Stimulated activated CD4-positive, alpha-beta T cell treated with anti-CD3 and anti-CD28 coated beads, TNF-alpha, amount 100 ng/mL, for 1 hour (primary cell): ENCODE results near the gene ZSCAN23.
A peak's percentile ranks its signal among the peaks of the same experiment; 100 is the strongest.
"Not testable (repeated sequence)": the region's sequence is repeated elsewhere in the genome, so short reads cannot be mapped to it uniquely, and the experiment has no call there.

Source experiments
- DNase-seq, 3 donors: peaks; one replicate each; pipeline ENCODE4 v3.0.0-alpha.2; 2020; ENCODE audit warnings: low read depth in 3 of 3, low spot score in 1 of 3

ZSCAN23 gene

GRCh38 chr6:28442586-28442985 lies 705 bp downstream of the ZSCAN23 start:
- no peak for DNase-seq

- DNase-seq: no peak
Observed at GRCh38 chr6:28436404-28436803, 6.9 kb downstream of the ZSCAN23 start.

GRCh38 chr6:28433119-28433518 lies 10.2 kb downstream of the ZSCAN23 start:
- DNase-seq: no peak

GRCh38 chr6:28429781-28430180 lies 13.5 kb downstream of the ZSCAN23 start:
- DNase-seq: no peak

GRCh38 chr6:28425944-28426541 lies 17.2 kb downstream of the ZSCAN23 start:
- DNase-seq: no peak

- DNase-seq: no peak
Observed at GRCh38 chr6:28424163-28424562, 19.1 kb downstream of the ZSCAN23 start.

GRCh38 chr6:28423546-28423945 lies 19.7 kb downstream of the ZSCAN23 start:
- DNase-seq: no peak

- DNase-seq: no peak
Observed at GRCh38 chr6:28413681-28414080, 29.6 kb downstream of the ZSCAN23 start.

GRCh38 chr6:28410767-28411166 lies 32.5 kb downstream of the ZSCAN23 start:
- no peak for DNase-seq

- no peak for DNase-seq
Observed at GRCh38 chr6:28408076-28408802, 35.1 kb downstream of the ZSCAN23 start.

GRCh38 chr6:28407401-28407800 lies 35.9 kb downstream of the ZSCAN23 start:
- DNase-seq: no peak

GRCh38 chr6:28403923-28404322 lies 39.4 kb downstream of the ZSCAN23 start:
- DNase-seq: not testable (repeated sequence)

GRCh38 chr6:28402197-28402596 lies 41.1 kb downstream of the ZSCAN23 start:
- DNase-seq: no peak

GRCh38 chr6:28401172-28401571 lies 42.1 kb downstream of the ZSCAN23 start:
- DNase-seq: no peak

GRCh38 chr6:28400122-28400451 lies 43.2 kb downstream of the ZSCAN23 start:
- DNase-seq: no peak

- peak; percentile 51 to 75 (median 67) for DNase-seq
Observed at GRCh38 chr6:28399350-28400121, 43.8 kb downstream of the ZSCAN23 start, which contains the start of gene ZSCAN12. Gene ZSCAN12 (minus strand): TSS chr6:28399747. CDS start chr6:28398405, 1,342 bp downstream.

GRCh38 chr6:28395918-28396317 lies 47.4 kb downstream of the ZSCAN23 start:
- DNase-seq: no peak

- DNase-seq: no peak
Observed at GRCh38 chr6:28393912-28394662, 49.2 kb downstream of the ZSCAN23 start.

- no peak for DNase-seq
Observed at GRCh38 chr6:28390688-28391087, 52.6 kb downstream of the ZSCAN23 start.

- no peak for DNase-seq
Observed at GRCh38 chr6:28384143-28384533, 59.2 kb downstream of the ZSCAN23 start.
